Right ventricle myocardium superior (tissue), 1 donor: ENCODE measurements around the gene CRKL. TPM values are rescaled to one million over a fixed set of nuclear protein-coding genes. Genes with fewer than 3 reads are reported as not detected.

Experiments used
- ATAC-seq: fragments of 200-7000 bp; cut with Tn5 transposase; one replicate; pipeline ENCODE4 v1.9.1; 2020; ENCODE audit warnings: mild to moderate bottlenecking; ENCODE audit not compliant: poor library complexity
- DNase-seq: peaks from one replicate; pipeline ENCODE4 v3.0.0-alpha.2; 2020
- intact Hi-C: fragments of 100-400 bp; cut with DNase I; formaldehyde crosslinking; loops from one replicate; pipeline ENCODE4 v1.11.2; 2022
- long read RNA-seq: library from polyadenylated mRNA; unstranded; transcript quantifications from one replicate; pipeline ENCODE4 v2.0.0, GENCODE V29; 2021
- total RNA-seq: library from RNA; stranded (reverse); fragmentation: NEBNext Ultra II Directional; extraction: Animal tissue kit (Norgen Biotek cat#: 25700); gene quantifications from one replicate; pipeline ENCODE4 v1.2.1, GENCODE V29; 2021
- donor health status: DM: no; HTN: yes; CAD: no; lungs with severe emphysema.

CRKL gene
- total RNA-seq = 50.1 TPM
- long read RNA-seq, full-length matches to known transcripts = 26 of 44 reads
- long read RNA-seq, partial matches to known transcripts = 3 of 44 reads
- long read RNA-seq, other reads (novel, unspliced or antisense) = 15 of 44 reads

- ATAC-seq (peak; percentile 98), DNase-seq (peak; percentile 98)
- intact Hi-C loops = no loop called here
These were observed at the start of gene CRKL for GRCh38 chr22:20916916-20917810. TSS of gene CRKL (plus strand) at chr22:20917407. CDS start at chr22:20917935, 528 bp downstream.

GRCh38 chr22:20868025-20868962 is 48.9 kb upstream of the CRKL start:
- no peak for DNase-seq
- intact Hi-C loops = no loop called here
- no peak for ATAC-seq

GRCh38 chr22:20869234-20869633 is 48.0 kb upstream of the CRKL start:
- intact Hi-C loops = no loop called here
- no peak for ATAC-seq
- no peak for DNase-seq

- intact Hi-C loops = no loop called here
- ATAC-seq (no peak), DNase-seq (no peak)
These were observed 44.0 kb upstream of the CRKL start for GRCh38 chr22:20873214-20873613.

- ATAC-seq (no peak), DNase-seq (no peak)
- intact Hi-C loops = no loop called here
These were observed 41.9 kb upstream of the CRKL start for GRCh38 chr22:20875296-20875695.

GRCh38 chr22:20877715-20878114 is 39.5 kb upstream of the CRKL start:
- ATAC-seq (no peak), DNase-seq (no peak)
- intact Hi-C loops = no loop called here

- no peak for ATAC-seq
- intact Hi-C loops = no loop called here
- DNase-seq = no peak
These were observed 36.0 kb upstream of the CRKL start for GRCh38 chr22:20881231-20881630.

- intact Hi-C loops = no loop called here
- ATAC-seq = no peak
These were observed 35.1 kb upstream of the CRKL start for GRCh38 chr22:20881869-20882815.

GRCh38 chr22:20882855-20883254 is 34.4 kb upstream of the CRKL start:
- no peak for ATAC-seq
- no peak for DNase-seq
- intact Hi-C loops = no loop called here

More at GRCh38 chr22:20881869-20882815, 35.1 kb upstream of the CRKL start:
- DNase-seq = no peak

- no peak for ATAC-seq
- intact Hi-C loops = no loop called here
These were observed 32.8 kb upstream of the CRKL start for GRCh38 chr22:20884454-20884853.

GRCh38 chr22:20885017-20885556 is 32.1 kb upstream of the CRKL start:
- intact Hi-C loops = no loop called here
- no peak for ATAC-seq

More at GRCh38 chr22:20884454-20884853, 32.8 kb upstream of the CRKL start:
- DNase-seq = no peak

GRCh38 chr22:20885557-20886323 is 31.5 kb upstream of the CRKL start:
- intact Hi-C loops = no loop called here
- DNase-seq (peak; percentile 85), ATAC-seq (peak; percentile 98)

More at GRCh38 chr22:20885017-20885556, 32.1 kb upstream of the CRKL start:
- DNase-seq = no peak

- DNase-seq (no peak), ATAC-seq (no peak)
- intact Hi-C loops = no loop called here
These were observed 29.8 kb upstream of the CRKL start for GRCh38 chr22:20887375-20887774.

- intact Hi-C loops = no loop called here
- ATAC-seq (no peak), DNase-seq (no peak)
These were observed 28.0 kb upstream of the CRKL start for GRCh38 chr22:20889025-20889704.

- ATAC-seq = no peak
- intact Hi-C loops = no loop called here
These were observed 27.2 kb upstream of the CRKL start for GRCh38 chr22:20889904-20890540.

GRCh38 chr22:20890975-20891374 is 26.2 kb upstream of the CRKL start:
- intact Hi-C loops = no loop called here
- no peak for ATAC-seq

More at GRCh38 chr22:20889904-20890540, 27.2 kb upstream of the CRKL start:
- no peak for DNase-seq

More at GRCh38 chr22:20890975-20891374, 26.2 kb upstream of the CRKL start:
- no peak for DNase-seq
